ENCODE results near the gene SORBS2.

- TF ChIP-seq CTCF (IDR thresholded peaks at IDR 0.05; ENCODE audit: extremely low read depth in 1 of 2, insufficient read depth in 1 of 2, low read depth in 1 of 2, low read length in 2 of 2) (no peak), JUN (IDR thresholded peaks at IDR 0.05; ENCODE audit: borderline replicate concordance, insufficient read depth, insufficient read length, low read depth) (peak; percentile 99)
Observed at GRCh38 chr4:185839194-185839712, 27.3 kb upstream of the SORBS2 start.

Measured in endothelial cell of umbilical vein (primary cell).